ENCODE measurements around the gene TMEM92. TPM values are rescaled to one million over a fixed set of nuclear protein-coding genes. Genes with fewer than 3 reads are reported as not detected.

TMEM92 gene
- total and polyA plus RNA-seq, 10 of the 15 experiments (the other 5 are each of a cell fraction or from before 2014, with no cell fraction given): 0.11 to 1.2 (median 0.32) TPM

DNA sequence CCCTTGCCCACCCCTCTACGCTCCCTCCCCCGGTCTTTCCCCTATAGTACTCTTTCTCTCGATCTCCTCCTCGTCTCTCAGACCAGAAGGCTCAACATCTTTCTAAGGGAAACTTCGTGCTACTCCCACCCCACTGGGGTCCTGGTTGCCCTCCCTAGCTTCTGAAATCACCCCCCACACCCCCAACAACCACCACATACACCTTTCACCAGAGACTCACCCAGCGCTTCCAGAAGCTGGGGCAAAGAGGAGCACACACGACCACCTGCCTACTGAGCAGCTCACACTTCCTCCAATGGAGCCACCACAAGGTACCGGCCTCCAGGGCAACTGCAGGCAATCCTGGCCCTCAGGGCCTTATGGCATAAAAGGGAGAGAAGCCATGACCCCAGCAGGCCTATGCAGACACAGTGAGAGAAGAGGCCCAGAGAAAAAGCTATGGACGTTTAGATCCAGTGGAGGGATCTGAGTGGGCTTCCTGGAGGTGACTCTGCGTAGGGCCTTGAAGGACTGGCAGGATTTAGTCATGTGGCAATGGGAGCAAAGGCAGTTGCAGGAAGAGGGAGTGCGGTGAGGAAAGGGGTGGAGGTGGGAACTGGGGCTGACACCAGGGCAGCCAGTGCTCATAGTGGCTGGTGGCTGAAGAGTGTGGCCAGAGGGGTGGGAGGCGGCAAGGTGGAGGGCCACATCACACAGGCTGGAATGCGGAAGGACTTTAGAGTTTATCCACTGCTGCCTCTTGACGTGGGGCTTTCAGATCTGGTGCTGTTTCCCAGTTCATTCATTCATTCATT, 12.1 kb upstream of the TMEM92 start:
- RAD21 ChIA-PET (ENCODE audit: unreplicated experiment): no interaction called here
- no TSS peak for BruUV-seq (replicated peaks)

More for the DNA sequence above, 12.1 kb upstream of the TMEM92 start:
- DNase-seq (ENCODE audit: low read depth, low spot score) (no peak), ATAC-seq (no peak), FAIRE-seq (no peak)
- Histone ChIP-seq H3K79me2 (ENCODE audit: control insufficient read depth, insufficient read depth, low read length) (no peaks in the 10 kb centered on the region), H3K4me3 (no peak overlapping the region), H3K9ac (ENCODE audit: control insufficient read depth, insufficient read depth, low read length) (no peak overlapping the region), H2AFZ (ENCODE audit: control insufficient read depth, low read depth, low read length) (no peak overlapping the region), H3K27ac (ENCODE audit: control insufficient read depth, insufficient read depth) (no peak overlapping the region), H3K4me2 (ENCODE audit: control insufficient read depth, insufficient read depth) (no peak overlapping the region), H4K20me1 (ENCODE audit: control insufficient read depth, insufficient read depth) (no peaks in the 10 kb centered on the region), H3K27me3 (replicated peaks in 1 of 2; ENCODE audit: control insufficient read depth in 2 of 2, insufficient read depth in 2 of 2, low read length in 1 of 2) (no peaks in the 10 kb centered on the region; a peak in 1 of 4 replicates), H3K36me3 (ENCODE audit: control insufficient read depth in 2 of 2, insufficient read depth in 2 of 2, low read length in 1 of 2) (no peaks in the 10 kb centered on the region), H3K9me3 (replicated peaks; ENCODE audit: control insufficient read depth, insufficient read depth, low read length) (no peaks in the 10 kb centered on the region), H3K4me1 (ENCODE audit: control insufficient read depth, insufficient read depth, low read length) (no peaks in the 10 kb centered on the region)
- SMC1A ChIA-PET (ENCODE audit: uncharacterized antibody, unreplicated experiment): interaction anchor here (1.2 to 1.4 kb wide), 3 partner anchors 23 to 49 kb away, joined by 3 to 4 read pairs (median 3); no protein-coding TSS in a partner anchor
- CTCF ChIA-PET: no interaction called here
- in situ Hi-C loops (cut with MboI): no loop called here
- POLR2A ChIA-PET: interaction anchor here (0.6 kb wide), 1 partner anchor 12 kb away, joined by 3 read pairs; no protein-coding TSS in a partner anchor
- intact Hi-C loops (cut with micrococcal nuclease; ENCODE audit: unreplicated experiment): no loop called here
- WGBS (ENCODE audit: insufficient coverage, insufficient replicate concordance, low lambda C conversion rate, missing lambda C conversion rate): 45% methylated on average over 9 of the region's 14 CpGs
- TF ChIP-seq SMC3 (IDR thresholded peaks at IDR 0.05; ENCODE audit: borderline replicate concordance, low read length) (no peak), RBBP5 (conservative IDR thresholded peaks at IDR 0.05) (no peak), PAX5 (IDR thresholded peaks at IDR 0.05; ENCODE audit: borderline replicate concordance, low read depth, low read length) (no peak), ZNF384 (IDR thresholded peaks at IDR 0.05; ENCODE audit: borderline replicate concordance, low read depth, low read length) (no peak), SMAD5 (IDR thresholded peaks at IDR 0.05; ENCODE audit: low read depth) (no peak), YY1 (IDR thresholded peaks at IDR 0.05; ENCODE audit: low read depth, low read length) (no peak)
- TF ChIP-seq, protein P1, sequence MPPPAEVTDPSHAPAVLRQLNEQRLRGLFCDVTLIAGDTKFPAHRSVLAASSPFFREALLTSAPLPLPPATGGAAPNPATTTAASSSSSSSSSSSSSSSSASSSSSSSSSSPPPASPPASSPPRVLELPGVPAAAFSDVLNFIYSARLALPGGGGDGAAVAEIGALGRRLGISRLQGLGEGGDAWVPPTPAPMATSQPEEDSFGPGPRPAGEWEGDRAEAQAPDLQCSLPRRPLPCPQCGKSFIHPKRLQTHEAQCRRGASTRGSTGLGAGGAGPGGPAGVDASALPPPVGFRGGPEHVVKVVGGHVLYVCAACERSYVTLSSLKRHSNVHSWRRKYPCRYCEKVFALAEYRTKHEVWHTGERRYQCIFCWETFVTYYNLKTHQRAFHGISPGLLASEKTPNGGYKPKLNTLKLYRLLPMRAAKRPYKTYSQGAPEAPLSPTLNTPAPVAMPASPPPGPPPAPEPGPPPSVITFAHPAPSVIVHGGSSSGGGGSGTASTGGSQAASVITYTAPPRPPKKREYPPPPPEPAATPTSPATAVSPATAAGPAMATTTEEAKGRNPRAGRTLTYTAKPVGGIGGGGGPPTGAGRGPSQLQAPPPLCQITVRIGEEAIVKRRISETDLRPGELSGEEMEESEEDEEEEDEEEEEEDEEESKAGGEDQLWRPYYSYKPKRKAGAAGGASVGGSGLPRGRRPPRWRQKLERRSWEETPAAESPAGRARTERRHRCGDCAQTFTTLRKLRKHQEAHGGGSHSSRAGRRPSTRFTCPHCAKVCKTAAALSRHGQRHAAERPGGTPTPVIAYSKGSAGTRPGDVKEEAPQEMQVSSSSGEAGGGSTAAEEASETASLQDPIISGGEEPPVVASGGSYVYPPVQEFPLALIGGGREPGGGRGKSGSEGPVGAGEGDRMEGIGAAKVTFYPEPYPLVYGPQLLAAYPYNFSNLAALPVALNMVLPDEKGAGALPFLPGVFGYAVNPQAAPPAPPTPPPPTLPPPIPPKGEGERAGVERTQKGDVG (CRISPR knock-in tag; IDR thresholded peaks at IDR 0.05): no peak

Data from GM12878 (cell line).